ENCODE data around the gene LANCL2.
"Not testable (repeated sequence)": the region's sequence is repeated elsewhere in the genome, so short reads cannot be mapped to it uniquely, and the experiment has no call there.

Gene LANCL2

GRCh38 chr7:55365205-55365674, at the start of gene LANCL2:
Gene LANCL2 (plus strand): TSS chr7:55365337. CDS start chr7:55366026, 689 bp downstream.
- no peak for DNase-seq

- no peak for DNase-seq
These were observed 39.8 kb upstream of the LANCL2 start for GRCh38 chr7:55325371-55325792.

- no peak for DNase-seq
These were observed 38.9 kb upstream of the LANCL2 start for GRCh38 chr7:55326081-55326835.

GRCh38 chr7:55326945-55327626, 38.1 kb upstream of the LANCL2 start:
- no peak for DNase-seq

- no peak for DNase-seq
These were observed 30.0 kb upstream of the LANCL2 start for GRCh38 chr7:55335151-55335550.

- no peak for DNase-seq
These were observed 29.4 kb upstream of the LANCL2 start for GRCh38 chr7:55335786-55336185.

- DNase-seq: no peak
These were observed 28.6 kb upstream of the LANCL2 start for GRCh38 chr7:55336540-55336939.

GRCh38 chr7:55339033-55340000, 25.8 kb upstream of the LANCL2 start:
- DNase-seq: no peak

- no peak for DNase-seq
These were observed 22.8 kb upstream of the LANCL2 start for GRCh38 chr7:55342216-55342871.

- DNase-seq: no peak
These were observed 21.9 kb upstream of the LANCL2 start for GRCh38 chr7:55343002-55343781.

GRCh38 chr7:55343860-55344606, 21.1 kb upstream of the LANCL2 start:
- no peak for DNase-seq

- DNase-seq: no peak
These were observed 20.3 kb upstream of the LANCL2 start for GRCh38 chr7:55344840-55345239.

- no peak for DNase-seq
These were observed 19.8 kb upstream of the LANCL2 start for GRCh38 chr7:55345292-55345691.

- DNase-seq: no peak
These were observed 16.6 kb upstream of the LANCL2 start for GRCh38 chr7:55348502-55348901.

- DNase-seq: no peak
These were observed 16.0 kb upstream of the LANCL2 start for GRCh38 chr7:55349121-55349520.

GRCh38 chr7:55350281-55350680, 14.9 kb upstream of the LANCL2 start:
- DNase-seq: no peak

GRCh38 chr7:55351263-55351662, 13.9 kb upstream of the LANCL2 start:
- no peak for DNase-seq

GRCh38 chr7:55352947-55353273, 12.2 kb upstream of the LANCL2 start:
- not testable (repeated sequence) for DNase-seq

- no peak for DNase-seq
These were observed 4.7 kb upstream of the LANCL2 start for GRCh38 chr7:55360486-55360885.

GRCh38 chr7:55361560-55361959, 3.6 kb upstream of the LANCL2 start:
- DNase-seq: no peak

- no peak for DNase-seq
These were observed 2.2 kb upstream of the LANCL2 start for GRCh38 chr7:55362927-55363326.

All from NCI-H1436 treated with DMSO at 0.1 percent for 48 hours (cell line).